NOMO-1 treated with dmso at 0.1 percent for 144 hours (cell line): Measurements from ENCODE around the gene PLK5.
"Not testable (repeated sequence)": the region's sequence is repeated elsewhere in the genome, so short reads cannot be mapped to it uniquely, and the experiment has no call there.

Experiments used
- DNase-seq: peaks from one replicate; lab custom pipeline; 2025; ENCODE audit not compliant: unreplicated experiment; lab: John Stamatoyannopoulos, UW

Gene PLK5

DNA sequence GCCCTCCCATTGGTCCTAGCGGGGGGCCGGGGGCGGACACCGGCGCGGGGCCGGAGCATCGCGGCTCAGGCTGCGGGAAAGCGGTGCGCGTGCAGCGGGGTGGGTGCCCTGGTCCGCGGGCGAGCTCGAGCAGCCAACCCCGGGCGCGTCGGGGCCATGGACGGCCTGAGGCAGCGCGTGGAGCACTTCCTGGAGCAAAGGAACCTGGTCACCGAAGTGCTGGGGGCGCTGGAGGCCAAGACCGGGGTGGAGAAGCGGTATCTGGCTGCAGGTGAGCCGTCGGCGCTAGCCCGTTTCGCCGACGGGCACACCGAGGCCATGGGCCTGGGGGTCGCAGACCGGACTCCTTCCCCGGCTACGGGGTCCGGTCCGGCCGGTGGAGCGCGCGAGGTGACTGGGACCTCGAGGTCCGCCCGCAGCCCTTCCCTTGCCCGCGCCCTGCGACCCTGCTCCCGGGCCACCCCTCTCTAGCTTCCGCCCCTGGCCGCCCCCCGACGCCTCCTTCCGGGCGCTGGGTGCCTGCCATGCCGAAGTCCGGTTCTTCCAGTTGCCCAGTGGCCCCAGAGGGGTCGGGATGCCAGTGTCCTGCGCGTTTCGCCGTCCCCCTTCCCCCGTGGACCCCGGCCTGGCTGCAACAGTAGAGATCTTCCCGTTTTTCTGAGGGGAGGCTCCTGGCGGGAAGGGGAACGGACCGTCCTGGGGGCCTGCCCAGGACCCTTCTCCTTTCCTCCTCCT, 32.6 kb upstream of the PLK5 start, which contains the start of gene REEP6:
TSS of gene REEP6 (plus strand) at position 68 of the 735 bp plus-strand sequence. CDS start at position 157, 89 bp downstream.
- no peak for DNase-seq

- DNase-seq, result no peak
Measured at GRCh38 chr19:1491849-1492170, 32.1 kb upstream of the PLK5 start.

GRCh38 chr19:1492474-1493006, 31.3 kb upstream of the PLK5 start:
- DNase-seq, result no peak

GRCh38 chr19:1494115-1494815, 29.6 kb upstream of the PLK5 start:
- no peak for DNase-seq

DNA sequence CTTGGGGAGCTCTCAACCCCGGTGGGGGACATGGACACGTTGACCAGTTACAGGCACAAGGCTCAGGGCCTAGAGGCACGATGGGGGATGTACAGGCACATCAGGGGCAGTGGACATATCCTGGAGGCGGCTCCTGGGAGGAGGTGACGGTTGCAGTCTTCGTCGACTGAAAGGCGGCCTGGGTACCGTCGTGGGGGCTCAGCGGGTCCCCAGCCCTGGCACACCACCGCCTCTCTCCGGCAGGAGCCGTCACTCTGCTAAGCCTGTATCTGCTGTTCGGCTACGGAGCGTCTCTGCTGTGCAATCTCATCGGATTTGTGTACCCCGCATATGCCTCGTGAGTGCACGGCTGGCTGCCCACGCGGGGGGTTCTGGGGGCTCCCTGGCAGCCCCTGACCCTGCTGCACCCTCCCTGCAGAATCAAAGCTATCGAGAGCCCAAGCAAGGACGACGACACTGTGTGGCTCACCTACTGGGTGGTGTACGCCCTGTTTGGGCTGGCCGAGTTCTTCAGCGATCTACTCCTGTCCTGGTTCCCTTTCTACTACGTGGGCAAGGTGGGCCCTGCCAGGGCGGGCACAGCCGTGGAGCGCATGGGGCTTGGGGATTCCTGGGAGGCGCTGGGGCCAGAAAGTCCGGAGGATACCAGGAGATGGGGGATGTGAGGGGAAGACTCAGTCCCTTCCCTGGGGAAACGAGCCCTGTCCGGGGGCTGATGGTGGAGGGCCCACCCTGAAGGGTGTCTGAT, 28.7 kb upstream of the PLK5 start:
- no peak for DNase-seq

GRCh38 chr19:1495799-1496713, 27.8 kb upstream of the PLK5 start:
- DNase-seq, result no peak

DNA sequence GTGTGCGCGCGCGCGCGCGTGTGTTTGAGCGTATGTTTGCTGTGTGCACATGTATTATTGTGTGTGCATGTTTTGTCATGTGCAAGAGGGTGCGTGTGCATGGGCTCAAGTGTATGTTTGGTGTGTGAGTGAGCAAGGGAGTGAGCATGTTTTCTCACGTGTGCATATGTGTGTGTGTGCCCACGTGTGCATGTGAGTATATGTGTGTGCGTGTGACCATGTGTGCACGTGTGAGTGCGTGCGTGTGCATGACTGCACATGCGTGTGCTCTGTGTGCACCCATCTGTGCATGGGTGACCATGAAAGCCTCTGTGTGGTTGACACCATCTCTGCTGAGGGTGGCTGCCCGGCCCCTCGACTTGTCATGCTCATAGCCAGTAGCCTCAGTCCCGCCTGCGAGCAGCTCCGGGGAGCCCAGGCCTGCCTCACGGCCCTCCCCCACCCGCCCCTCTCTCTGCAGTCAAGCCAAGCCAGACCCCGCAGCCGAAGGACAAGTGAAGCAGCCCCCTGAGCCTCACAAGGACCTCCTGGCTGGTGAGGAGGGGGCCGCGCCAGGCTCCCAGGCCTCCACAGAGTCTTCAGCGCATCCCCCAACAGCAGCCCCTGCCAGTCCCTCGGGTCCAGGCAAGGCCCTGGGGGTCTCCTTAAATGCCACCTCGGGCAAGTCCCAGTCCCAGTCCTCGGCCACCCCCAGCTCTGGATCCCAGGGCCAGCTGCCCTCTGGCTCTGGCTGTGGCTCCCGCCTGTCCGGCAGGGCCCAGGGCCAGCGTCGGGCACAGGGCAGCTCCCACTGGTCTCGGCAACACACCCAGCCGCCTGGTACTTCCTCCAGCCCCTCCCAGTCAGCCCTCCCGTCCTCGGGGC, 26.9 kb upstream of the PLK5 start:
- no peak for DNase-seq

GRCh38 chr19:1497578-1498235, 26.2 kb upstream of the PLK5 start:
- DNase-seq, result no peak

DNA sequence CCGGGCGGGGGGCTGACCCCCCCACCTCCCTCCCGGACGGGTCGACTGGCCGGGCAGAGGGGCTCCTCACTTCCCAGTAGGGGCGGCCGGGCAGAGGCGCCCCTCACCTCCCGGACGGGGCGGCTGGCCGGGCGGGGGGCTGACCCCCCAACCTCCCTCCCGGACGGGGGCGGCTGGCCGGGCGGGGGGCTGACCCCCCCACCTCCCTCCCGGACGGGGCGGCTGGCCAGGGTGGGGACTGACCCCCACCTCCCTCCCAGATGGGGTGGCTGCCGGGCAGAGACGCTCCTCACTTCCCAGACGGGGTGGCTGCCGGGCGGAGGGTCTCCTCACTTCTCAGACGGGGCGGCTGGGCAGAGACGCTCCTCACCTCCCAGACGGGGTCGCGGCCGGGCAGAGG, 24.6 kb upstream of the PLK5 start:
- DNase-seq, result not testable (repeated sequence)

DNA sequence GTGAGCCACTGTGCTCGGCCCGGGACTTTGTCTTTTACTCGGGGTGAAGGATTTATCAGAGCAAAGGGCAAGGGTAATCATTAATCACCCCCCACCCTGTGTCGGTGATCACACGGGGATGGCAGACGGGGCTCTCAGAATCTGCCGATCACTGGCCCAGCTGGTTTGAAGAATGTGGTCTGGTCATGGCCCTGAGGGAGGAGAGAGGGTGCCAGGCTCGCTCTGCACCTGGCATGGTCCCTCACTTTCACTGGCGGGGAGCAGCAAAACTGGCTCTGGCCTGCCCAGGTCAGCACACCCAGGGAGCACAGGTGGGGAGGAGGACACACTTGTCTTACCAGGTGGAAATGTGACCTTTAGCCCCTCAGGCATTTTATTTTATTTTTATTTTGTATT, 22.7 kb upstream of the PLK5 start:
- DNase-seq, result no peak

DNA sequence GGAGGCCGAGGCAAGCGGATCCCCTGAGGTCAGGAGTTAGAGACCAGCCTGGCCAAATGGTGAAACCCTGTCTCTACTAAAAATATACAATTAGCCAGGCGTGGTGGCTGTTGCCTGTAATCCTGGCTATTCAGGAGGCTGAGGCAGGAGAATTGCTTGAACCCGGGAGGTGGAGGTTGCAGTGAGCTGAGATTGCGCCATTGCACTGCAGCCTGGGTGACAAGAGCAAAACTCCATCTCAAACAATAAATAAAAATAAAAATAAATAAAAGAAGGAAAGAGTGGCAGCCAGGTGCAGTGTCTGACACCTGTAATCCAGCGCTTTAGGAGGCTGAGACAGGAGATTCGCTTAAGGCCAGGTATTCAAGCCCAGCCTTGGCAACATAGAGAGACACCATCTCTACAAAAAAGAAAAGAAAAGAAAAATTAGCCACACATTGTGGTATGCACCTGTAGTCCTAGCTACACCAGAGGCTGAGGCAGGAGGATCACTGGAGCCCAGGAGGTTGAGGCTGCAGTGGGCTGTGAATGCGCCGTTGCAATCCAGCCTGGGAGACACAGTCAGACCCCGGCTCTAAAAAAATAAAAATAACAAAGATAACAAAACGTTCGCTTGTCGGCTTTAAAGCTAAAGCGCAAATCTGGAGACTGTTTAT, 21.3 kb upstream of the PLK5 start:
- no peak for DNase-seq

GRCh38 chr19:1503089-1503924, 20.6 kb upstream of the PLK5 start:
- peak; percentile 16 for DNase-seq

GRCh38 chr19:1503925-1504773, 19.7 kb upstream of the PLK5 start:
- no peak for DNase-seq

DNA sequence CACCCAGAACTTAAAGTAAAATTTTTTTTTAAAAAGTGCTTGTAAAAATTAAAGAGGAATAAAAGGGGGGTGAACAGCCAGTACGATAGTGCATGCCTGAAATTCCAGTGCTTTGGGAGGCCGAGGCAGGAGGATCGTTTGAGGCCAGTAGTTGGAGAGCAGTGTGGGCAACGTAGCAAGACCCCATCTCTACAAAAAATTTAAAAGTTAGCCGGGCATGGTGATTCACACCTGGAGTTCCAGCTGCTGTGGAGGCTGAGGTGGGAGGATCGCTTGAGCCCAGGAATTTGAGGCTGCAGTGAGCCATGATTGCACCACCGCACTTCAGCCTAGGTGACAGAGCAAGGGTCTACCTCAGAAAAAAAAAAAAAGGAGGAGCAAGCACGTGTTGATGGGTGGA, 18.9 kb upstream of the PLK5 start:
- DNase-seq, result no peak

DNA sequence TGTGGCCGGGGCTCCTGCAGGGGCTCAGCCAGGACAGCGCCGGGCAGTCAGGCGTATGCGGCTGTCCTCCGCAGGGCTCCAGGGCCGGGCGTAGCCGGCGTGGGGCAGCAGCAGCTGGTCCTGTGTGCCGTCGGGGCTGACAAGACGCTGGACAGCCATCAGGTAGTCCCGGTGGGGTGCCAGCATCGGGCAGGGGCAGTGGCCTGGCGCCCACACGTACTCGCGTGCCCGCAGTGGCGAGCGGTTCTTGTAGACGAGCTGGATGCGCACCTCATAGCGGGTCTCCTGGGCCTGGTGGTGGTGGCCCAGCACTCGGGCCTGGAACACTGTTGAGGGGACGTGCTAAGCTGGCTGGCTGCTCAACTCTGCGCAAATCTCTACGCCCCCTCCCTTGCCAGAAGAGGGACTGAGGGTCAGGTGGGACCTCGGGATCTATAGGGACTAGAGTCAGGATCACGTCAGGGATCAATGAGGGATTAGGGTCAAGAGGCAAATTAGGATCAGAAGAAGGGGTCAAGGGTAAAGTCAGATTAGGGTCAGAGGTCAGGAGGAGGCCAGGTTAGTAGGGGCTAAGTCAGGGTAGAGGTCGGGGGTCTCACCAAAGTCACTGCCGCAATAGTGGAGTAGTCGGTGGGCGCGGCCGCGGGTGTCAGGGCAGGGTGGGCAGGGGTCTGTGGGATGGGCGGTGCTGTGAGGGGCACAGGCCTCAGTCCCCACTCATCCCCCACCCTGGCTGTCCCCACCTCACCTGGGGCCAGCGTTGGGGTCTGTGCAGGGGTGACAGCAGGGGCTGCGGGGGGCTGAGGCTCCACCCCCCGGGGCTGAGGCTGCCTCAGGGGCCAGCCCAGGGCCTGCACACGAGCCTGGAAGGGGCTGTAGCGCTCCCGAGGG, 17.6 kb upstream of the PLK5 start:
- DNase-seq, result no peak

GRCh38 chr19:1507192-1507660, 16.7 kb upstream of the PLK5 start:
- DNase-seq, result no peak
